Measurements from ENCODE around the gene THNSL1.

Gene THNSL1

GRCh38 chr10:25057886-25058285 lies 41.5 kb downstream of the THNSL1 start:
- DNase-seq, result no peak
- ATAC-seq, result no peak

DNA sequence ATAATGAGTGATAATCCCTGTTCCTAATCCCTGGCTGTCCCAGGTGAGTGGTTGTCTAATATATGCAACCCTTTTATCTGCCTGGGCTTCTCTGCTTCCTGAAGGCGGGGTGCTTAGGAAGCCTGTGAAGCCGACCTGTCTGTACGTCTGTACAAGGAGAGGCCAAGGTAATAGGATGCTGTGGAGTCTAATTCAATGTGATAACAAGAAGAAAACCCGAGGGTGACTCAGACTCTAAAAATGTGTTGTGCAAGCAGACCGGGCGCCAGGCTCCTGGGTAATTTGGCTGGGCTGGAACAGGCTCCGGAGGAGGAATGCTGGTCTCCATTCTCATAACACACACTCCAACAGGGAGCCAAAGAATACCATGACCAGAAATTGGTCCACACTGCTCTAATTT lies 43.6 kb downstream of the THNSL1 start:
- no peak for ATAC-seq
- DNase-seq, result no peak

GRCh38 chr10:25061125-25061524 lies 44.7 kb downstream of the THNSL1 start:
- ATAC-seq (no peak), DNase-seq (no peak)

GRCh38 chr10:25061711-25062449 lies 45.5 kb downstream of the THNSL1 start:
- DNase-seq, result no peak
- no peak for ATAC-seq

DNA sequence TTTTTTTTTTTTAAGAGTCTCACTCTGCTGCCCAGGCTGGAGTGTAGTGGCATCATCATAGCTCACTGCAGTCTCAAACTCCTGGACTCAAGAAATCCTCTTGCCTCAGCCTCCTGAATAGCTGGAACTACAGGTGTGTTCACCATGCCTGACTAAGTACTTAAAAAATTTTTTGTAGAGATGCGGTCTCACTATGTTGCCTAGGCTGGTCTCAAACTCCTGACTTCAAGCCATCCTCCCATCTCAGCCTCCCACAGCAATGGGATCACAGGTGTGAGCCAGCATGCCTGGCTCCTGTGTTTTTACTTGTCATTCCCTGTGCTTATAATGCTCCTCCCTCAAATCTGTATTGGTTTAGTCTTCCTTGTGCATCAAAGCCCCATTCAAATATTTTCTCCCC lies 46.7 kb downstream of the THNSL1 start:
- DNase-seq (no peak), ATAC-seq (no peak)

DNA sequence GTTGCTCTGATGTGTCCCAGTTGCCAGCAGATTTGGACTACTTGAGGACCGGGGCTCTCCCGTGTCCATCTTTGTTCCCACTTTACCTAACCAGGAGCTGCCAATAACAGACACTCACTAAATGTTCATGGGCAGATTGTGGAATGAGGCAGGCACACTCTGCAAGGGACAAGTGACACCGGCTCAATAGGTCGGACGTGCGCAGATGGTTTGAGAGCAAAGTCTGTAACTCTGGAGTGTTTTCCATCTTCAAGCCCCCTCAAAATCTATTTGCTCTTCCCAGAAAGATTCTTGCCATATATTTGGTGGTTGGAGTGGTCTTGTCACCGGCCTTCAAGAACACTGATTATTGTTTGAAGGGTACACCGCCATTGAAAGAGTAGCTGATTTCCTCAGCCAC lies 47.2 kb downstream of the THNSL1 start:
- no peak for DNase-seq

GRCh38 chr10:25064401-25064800 lies 48.0 kb downstream of the THNSL1 start:
- ATAC-seq (no peak), DNase-seq (no peak)

More for the DNA sequence above, 47.2 kb downstream of the THNSL1 start:
- ATAC-seq, result no peak

- no peak for DNase-seq
- ATAC-seq, result no peak
Observed at GRCh38 chr10:25065761-25066476, 49.5 kb downstream of the THNSL1 start.

DNA sequence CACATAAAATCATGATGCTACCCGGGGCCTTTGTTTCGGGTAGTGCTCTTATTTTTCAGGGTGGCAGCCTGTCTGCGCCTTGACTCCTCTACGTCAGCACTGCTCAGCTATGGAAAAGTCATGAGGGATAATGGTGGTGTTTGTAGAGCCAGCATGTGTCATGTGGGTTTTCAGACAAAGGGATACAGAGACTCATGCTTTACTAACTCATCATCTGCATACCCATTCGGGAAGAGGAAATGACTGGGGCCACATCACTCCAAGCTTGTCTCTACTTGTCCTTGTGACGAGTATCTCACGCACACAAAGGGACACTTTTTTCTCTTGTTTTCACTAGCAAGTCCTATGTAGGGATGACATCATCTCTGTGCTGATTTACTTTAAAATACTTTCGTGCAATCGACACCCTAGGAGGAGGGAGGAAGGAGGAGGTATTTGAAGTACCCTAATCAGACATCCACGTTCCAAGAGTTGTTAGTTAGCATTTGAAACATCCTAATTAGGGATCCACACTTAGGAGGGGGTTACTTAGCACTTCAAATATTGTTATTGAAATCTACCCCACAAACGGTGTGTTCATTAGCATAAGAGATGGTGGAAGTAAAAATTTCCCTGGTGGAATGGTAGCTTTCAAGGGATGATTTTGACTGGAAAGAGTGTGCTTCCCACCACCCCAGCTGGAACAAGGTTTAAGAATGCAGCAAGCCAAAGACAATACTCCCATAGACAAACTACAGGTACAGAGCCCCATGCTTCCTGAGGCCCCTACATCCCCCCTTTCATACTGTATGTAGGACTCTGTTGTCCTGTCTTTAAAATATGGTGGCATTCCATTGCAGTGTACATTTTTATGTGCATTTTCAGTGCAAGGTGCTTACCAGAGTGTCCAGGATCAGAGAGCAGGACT lies 52.0 kb downstream of the THNSL1 start:
- ATAC-seq, result no peak
- no peak for DNase-seq

- no peak for ATAC-seq
- no peak for DNase-seq
Observed at GRCh38 chr10:25071227-25071626, 54.8 kb downstream of the THNSL1 start.

DNA sequence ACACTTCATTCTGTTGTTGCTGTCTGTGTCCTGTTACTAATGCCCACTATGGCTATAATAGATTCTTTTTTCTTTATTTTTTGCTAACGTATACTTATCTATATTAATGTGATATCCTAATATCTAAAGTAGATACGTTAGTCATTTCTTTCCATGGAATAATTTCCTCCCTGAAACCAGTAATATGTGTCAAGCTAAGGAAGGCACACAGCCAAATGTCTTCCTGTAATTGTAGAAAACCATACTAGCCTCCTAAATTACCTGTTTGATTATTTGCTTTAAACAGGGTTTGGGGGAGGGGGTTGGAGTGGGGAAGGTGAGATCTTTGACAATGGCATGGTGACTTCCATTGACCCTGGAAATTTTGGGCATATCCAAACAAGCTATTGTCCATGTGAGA lies 56.4 kb downstream of the THNSL1 start:
- no peak for ATAC-seq
- DNase-seq, result no peak

DNA sequence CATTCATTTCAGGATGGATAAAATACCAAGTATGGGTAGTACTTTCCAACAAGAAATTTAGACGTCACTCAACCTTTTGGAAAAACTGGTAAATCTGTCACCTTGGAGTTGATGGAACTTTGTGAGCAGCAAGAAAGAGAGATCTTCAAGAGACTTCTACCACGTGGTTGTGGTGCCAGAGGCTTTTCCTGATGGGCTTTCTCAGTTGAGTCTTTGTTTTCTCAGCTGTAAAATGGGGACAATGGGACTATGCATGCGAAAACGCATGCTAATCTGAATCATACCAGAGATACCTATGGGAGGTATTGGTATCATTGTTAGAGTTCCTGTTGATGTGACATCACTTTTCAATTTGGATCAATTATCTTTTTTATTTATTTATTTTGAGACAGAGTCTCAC lies 59.4 kb downstream of the THNSL1 start:
- DNase-seq, result no peak
- no peak for ATAC-seq
